Sigmoid colon (tissue), 7 donors: ENCODE results near the gene POU3F3. TPM values are rescaled to one million over a fixed set of nuclear protein-coding genes. Genes with fewer than 3 reads are reported as not detected.

Experiments used
- DNase-seq: peaks from one replicate; pipeline ENCODE4 v3.0.0-alpha.2; 2019
- H3K27ac ChIP-seq, 4 donors: fragments of 200-600 bp; sonication (generic); one replicate each; pipeline ENCODE4 v1.5.1; 2016 to 2019; ENCODE audit warnings: mild to moderate bottlenecking in 1 of 4
- H3K27me3 ChIP-seq, 3 donors: fragments of 200-600 bp; sonication (generic); one replicate each; pipeline ENCODE4 v1.5.1; 2019; ENCODE audit warnings: mild to moderate bottlenecking in 1 of 3
- H3K36me3 ChIP-seq, 4 donors: fragments of 200-600 bp; sonication (generic); one replicate each; pipeline ENCODE4 v1.5.1; 2016 to 2019
- H3K4me1 ChIP-seq, 4 donors: fragments of 200-600 bp; sonication (generic); one replicate each; pipeline ENCODE4 v1.5.1; 2017 to 2019
- H3K4me3 ChIP-seq, 4 donors: fragments of 200-600 bp; sonication (generic); one replicate each; pipeline ENCODE4 v1.5.1; 2017 to 2019; ENCODE audit warnings: mild to moderate bottlenecking in 2 of 4, moderate library complexity in 1 of 4
- H3K9me3 ChIP-seq, 4 donors: fragments of 200-600 bp in 3 of 4; sonication (generic) in 3 of 4; one replicate each; pipeline versions ENCODE4 v1.5.1 to v1.6.1; 2013 to 2019
- EP300 ChIP-seq, 4 donors: sonication (generic); formaldehyde crosslinking; IDR thresholded peaks; one replicate each; pipeline ENCODE4 v1.6.1; 2017; ENCODE audit warnings: antibody characterized with exemption in 4 of 4
- POLR2A ChIP-seq, 2 donors: fragments of 450-650 bp; IDR thresholded peaks; one replicate each; pipeline ENCODE4 v1.6.1; 2016; ENCODE audit warnings: antibody characterized with exemption in 2 of 2, mild to moderate bottlenecking in 2 of 2, moderate library complexity in 2 of 2
- POLR2AphosphoS5 ChIP-seq, 4 donors: sonication (generic); formaldehyde crosslinking; IDR thresholded peaks; one replicate each; pipeline ENCODE4 v1.6.1; 2017; ENCODE audit warnings: antibody characterized with exemption in 4 of 4
- WGBS, 2 donors: extraction: QIAGEN DNeasy Blood & Tissue Kit; methylation state at CpG; one replicate each; pipeline ENCODE4 v1.1.7; 2013; 5-methylcytosine and 5-hydroxymethylcytosine counted together
- intact Hi-C: fragments of 100-400 bp; cut with DNase I; formaldehyde crosslinking; loops from one replicate; pipeline ENCODE4 v1.15.1; 2023
- polyA plus RNA-seq, 3 donors: library from polyadenylated mRNA; stranded (reverse); fragments of 200-250 nt; gene quantifications; one replicate each; pipeline ENCODE4 v1.2.3, GENCODE V29; 2013
- total RNA-seq, 4 donors: library from RNA; depleted of rRNA; stranded (reverse); fragments of >200 nt; gene quantifications; one replicate each; pipeline ENCODE4 v1.1.0, GENCODE V29; 2016
- TF ChIP-seq, protein P1 (sequence below), 4 experiments: fragments of 450-650 bp in 3 of 4; fragments of 200-600 bp in 1 of 4; IDR thresholded peaks; one replicate each; pipeline ENCODE4 v1.5.1; 2016 to 2019; ENCODE audit warnings: antibody characterized with exemption in 4 of 4, mild to moderate bottlenecking in 3 of 4, moderate library complexity in 2 of 4
- donor health status: healthy with polysubstance abuse.
- donor health status: Bipolar disorder and iron deficiency.
- donor health status: healthy.

POU3F3 gene
- total and polyA plus RNA-seq, 7 donors: 0.36 to 1.4 (median 0.66) TPM; not detected in 2

DNA sequence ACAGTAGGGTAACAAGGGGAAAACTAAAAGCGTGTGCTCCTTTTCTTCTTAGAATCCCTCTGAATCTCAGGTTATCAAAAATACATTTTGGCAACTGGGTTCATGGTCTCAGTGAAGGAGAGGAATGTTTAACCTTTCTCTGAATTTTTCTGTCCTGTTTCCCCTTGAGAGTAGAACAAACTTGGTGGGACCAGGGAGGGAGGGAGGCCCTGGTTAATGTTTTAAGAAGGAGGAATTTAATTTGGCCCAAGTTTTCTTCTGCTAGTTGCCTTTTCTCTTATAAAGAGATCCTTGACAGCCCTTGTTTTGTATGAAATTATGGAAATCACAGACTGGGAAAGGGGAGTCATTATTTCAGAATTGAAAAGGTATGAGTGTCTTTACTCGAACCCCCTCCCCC lies 12.2 kb upstream of the POU3F3 start:
- intact Hi-C loops: no loop called here
- WGBS, 2 donors: 65 to 83% methylated on average over 2 of the region's 2 CpGs
- H3K36me3 ChIP-seq: no peaks in the 10 kb centered on the region
- DNase-seq: no peak
- no peak overlapping the region for H3K27ac ChIP-seq
- H3K4me3 ChIP-seq: no peak overlapping the region
- no peaks in the 10 kb centered on the region for H3K9me3 ChIP-seq
- H3K4me1 ChIP-seq: peaks cover 0 to 35% (median 31%) of the 10 kb centered on the region in 4 donors
- TF ChIP-seq POLR2A (IDR thresholded peaks at IDR 0.05) (no peak), POLR2AphosphoS5 (IDR thresholded peaks at IDR 0.05) (no peak), EP300 (IDR thresholded peaks at IDR 0.05) (no peak)
- TF ChIP-seq, protein P1, sequence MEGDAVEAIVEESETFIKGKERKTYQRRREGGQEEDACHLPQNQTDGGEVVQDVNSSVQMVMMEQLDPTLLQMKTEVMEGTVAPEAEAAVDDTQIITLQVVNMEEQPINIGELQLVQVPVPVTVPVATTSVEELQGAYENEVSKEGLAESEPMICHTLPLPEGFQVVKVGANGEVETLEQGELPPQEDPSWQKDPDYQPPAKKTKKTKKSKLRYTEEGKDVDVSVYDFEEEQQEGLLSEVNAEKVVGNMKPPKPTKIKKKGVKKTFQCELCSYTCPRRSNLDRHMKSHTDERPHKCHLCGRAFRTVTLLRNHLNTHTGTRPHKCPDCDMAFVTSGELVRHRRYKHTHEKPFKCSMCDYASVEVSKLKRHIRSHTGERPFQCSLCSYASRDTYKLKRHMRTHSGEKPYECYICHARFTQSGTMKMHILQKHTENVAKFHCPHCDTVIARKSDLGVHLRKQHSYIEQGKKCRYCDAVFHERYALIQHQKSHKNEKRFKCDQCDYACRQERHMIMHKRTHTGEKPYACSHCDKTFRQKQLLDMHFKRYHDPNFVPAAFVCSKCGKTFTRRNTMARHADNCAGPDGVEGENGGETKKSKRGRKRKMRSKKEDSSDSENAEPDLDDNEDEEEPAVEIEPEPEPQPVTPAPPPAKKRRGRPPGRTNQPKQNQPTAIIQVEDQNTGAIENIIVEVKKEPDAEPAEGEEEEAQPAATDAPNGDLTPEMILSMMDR (IDR thresholded peaks at IDR 0.05): no peak
- peaks cover 36 to 55% (median 48%) of the 10 kb centered on the region in 3 donors for H3K27me3 ChIP-seq

DNA sequence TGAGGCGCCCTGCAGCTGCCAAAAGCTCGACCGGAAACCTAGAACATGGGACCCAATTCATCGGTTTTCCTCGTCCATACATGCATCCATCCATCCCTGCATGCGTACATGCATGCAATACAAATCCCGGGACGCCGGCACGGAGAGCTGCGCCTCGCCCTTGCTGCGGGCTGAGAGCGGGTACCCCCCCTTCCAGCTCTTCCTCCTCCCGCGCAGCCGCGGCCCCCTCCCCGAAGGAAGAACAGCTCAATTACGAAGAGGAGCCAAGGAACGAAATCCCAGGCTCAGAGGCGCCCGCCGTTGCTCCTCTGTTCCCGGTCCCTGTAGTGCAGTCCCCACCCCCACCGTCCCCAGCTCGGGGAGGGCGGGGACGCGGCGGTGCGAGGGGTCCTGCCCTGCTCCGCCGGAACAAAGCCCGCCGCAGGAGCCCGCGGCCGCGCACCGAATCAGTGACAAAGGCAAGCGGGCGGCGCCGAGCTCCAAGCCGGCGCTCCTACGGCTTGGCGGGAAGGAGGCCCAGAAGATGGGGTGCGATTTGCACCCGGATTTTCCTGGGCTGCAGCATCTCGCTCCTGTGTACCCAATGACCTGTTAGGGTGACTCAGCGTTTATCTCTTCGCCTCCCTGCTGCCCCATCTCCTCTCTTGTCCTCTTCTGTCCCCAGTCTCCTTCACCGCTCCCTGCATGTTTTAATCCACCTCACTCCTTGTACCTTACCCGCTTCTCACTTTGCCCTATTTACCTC lies 8.9 kb upstream of the POU3F3 start:
- TF ChIP-seq, protein P1 (IDR thresholded peaks at IDR 0.05): no peak
- no peak for TF ChIP-seq POLR2A (IDR thresholded peaks at IDR 0.05)
- TF ChIP-seq EP300 (IDR thresholded peaks at IDR 0.05): no peak
- no peak for TF ChIP-seq POLR2AphosphoS5 (IDR thresholded peaks at IDR 0.05)
- WGBS, 2 donors: 3% methylated on average over 56 of the region's 56 CpGs
- intact Hi-C loops: no loop called here
- H3K36me3 ChIP-seq: no peaks in the 10 kb centered on the region
- no peaks in the 10 kb centered on the region for H3K9me3 ChIP-seq
- H3K27ac ChIP-seq: no peak overlapping the region
- peaks cover 40 to 88% (median 75%) of the 10 kb centered on the region in 3 donors for H3K27me3 ChIP-seq
- no peak for DNase-seq
- peaks cover 0 to 35% (median 31%) of the 10 kb centered on the region in 4 donors for H3K4me1 ChIP-seq
- peak overlapping the region in 3 of 4 donors; percentile 7 to 30 (median 29) for H3K4me3 ChIP-seq

DNA sequence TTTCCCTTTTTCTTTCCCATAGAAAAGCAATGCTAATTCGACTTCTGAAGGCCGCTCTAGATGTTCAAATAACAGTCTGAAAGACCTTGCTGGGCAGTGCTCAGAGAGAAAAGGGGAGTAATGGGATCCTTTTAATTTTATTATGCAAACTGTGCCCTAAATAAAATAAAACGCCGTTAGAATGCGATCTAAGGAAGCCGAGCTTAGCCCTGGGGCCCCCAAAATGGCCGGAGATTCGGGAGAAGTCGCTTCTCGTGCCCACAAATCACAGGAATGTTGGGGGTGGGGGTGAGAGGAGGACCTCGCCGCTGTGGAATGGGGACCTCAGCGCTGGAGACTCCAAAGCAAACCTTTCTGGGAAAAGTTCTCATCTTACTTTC lies 8.4 kb upstream of the POU3F3 start:
- peaks cover 0 to 35% (median 31%) of the 10 kb centered on the region in 4 donors for H3K4me1 ChIP-seq
- no peaks in the 10 kb centered on the region for H3K36me3 ChIP-seq
- no peak overlapping the region for H3K4me3 ChIP-seq
- no peaks in the 10 kb centered on the region for H3K9me3 ChIP-seq
- WGBS, 2 donors: 8 to 12% methylated on average over 13 of the region's 13 CpGs
- peaks cover 40 to 93% (median 81%) of the 10 kb centered on the region in 3 donors for H3K27me3 ChIP-seq
- DNase-seq: no peak
- no peak overlapping the region for H3K27ac ChIP-seq
- intact Hi-C loops: no loop called here
- TF ChIP-seq EP300 (IDR thresholded peaks at IDR 0.05): no peak
- TF ChIP-seq, protein P1 (IDR thresholded peaks at IDR 0.05): no peak
- TF ChIP-seq POLR2AphosphoS5 (IDR thresholded peaks at IDR 0.05): no peak

DNA sequence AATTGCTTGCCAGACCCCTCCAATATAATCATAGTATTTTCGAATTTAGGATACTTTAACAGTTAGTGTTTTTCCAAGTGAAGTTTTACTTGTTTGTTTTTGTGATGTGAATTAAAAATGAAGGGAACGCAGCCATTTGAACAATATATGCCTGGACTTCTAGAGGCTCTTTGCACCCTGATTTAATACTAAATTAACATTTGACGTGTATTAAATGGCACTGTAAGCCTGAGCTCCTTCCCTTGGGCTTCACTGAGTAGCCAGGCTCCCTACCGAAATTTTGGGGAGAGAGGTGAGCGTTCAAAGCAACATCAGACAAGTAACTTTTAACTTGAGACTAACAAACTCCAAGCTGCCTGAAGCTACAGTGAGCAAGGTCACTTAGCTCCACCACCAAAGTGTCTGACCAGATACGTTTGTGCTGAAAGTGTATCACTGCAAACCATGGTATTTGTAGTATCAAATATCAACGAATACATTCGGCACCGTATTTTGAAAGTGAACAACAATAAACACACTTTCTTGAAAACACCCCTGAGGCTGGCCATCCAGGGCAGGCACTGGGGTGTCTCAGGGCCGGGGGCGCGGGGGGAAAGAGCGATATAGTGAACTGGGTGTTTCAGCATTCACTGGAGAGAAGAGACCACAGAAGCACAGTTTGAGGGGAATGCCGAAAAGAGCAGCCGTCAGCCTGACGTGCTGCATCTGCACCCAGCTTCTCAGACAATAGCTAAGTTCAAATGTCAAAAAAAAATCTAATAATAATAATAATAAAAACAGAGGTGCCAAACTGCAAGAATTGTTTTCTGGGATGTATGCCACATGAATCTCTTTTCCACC lies 7.7 kb upstream of the POU3F3 start:
- intact Hi-C loops: no loop called here
- DNase-seq: no peak
- Histone ChIP-seq H3K27ac (no peak overlapping the region), H3K4me1 (peaks cover 0 to 35% (median 31%) of the 10 kb centered on the region in 4 donors), H3K4me3 (no peak overlapping the region), H3K9me3 (no peaks in the 10 kb centered on the region), H3K27me3 (peaks cover 41 to 99% (median 87%) of the 10 kb centered on the region in 3 donors), H3K36me3 (no peaks in the 10 kb centered on the region)
- WGBS, 2 donors: 8 to 9% methylated on average over 16 of the region's 16 CpGs
- no peak for TF ChIP-seq POLR2AphosphoS5 (IDR thresholded peaks at IDR 0.05)
- TF ChIP-seq POLR2A (IDR thresholded peaks at IDR 0.05): no peak
- TF ChIP-seq, protein P1 (IDR thresholded peaks at IDR 0.05): no peak
- no peak for TF ChIP-seq EP300 (IDR thresholded peaks at IDR 0.05)
